Muscle layer of duodenum (tissue), 2 donors: ENCODE data around the gene PDCD10.

Experiments used
- H3K27ac ChIP-seq: one replicate; pipeline ENCODE4 v1.7.0; 2013; ENCODE audit warnings: mild to moderate bottlenecking, low read length
- H3K27me3 ChIP-seq: one replicate; pipeline ENCODE4 v1.7.0; 2013; ENCODE audit warnings: low read depth, mild to moderate bottlenecking, control low read depth, low read length
- H3K36me3 ChIP-seq, 2 donors: one replicate each; pipeline ENCODE4 v1.7.0; 2013; ENCODE audit warnings: low read length in 2 of 2, control low read depth in 1 of 2, mild to moderate bottlenecking in 1 of 2; ENCODE audit not compliant: insufficient read depth in 2 of 2, control insufficient read depth in 1 of 2
- H3K4me1 ChIP-seq, 2 donors: one replicate each; pipeline ENCODE4 v1.7.0; 2013; ENCODE audit warnings: low read length in 2 of 2, mild to moderate bottlenecking in 2 of 2, control low read depth in 1 of 2, moderate library complexity in 1 of 2; ENCODE audit not compliant: insufficient read depth in 2 of 2, control insufficient read depth in 1 of 2
- H3K4me3 ChIP-seq, 2 donors: one replicate each; pipeline ENCODE4 v1.7.0; 2013; ENCODE audit warnings: low read length in 2 of 2, low read depth in 1 of 2, mild to moderate bottlenecking in 1 of 2
- H3K9me3 ChIP-seq, 2 donors: one replicate each; pipeline ENCODE4 v1.7.0; 2013; ENCODE audit warnings: low read length in 2 of 2, control low read depth in 1 of 2, mild to moderate bottlenecking in 1 of 2; ENCODE audit not compliant: control insufficient read depth in 1 of 2
- donor health status: healthy.

The PDCD10 gene

GRCh38 chr3:167671878-167672427 lies 62.7 kb downstream of the PDCD10 start:
- Histone ChIP-seq H3K4me1 (no peaks in the 10 kb centered on the region), H3K4me3 (no peak overlapping the region), H3K9me3 (peaks cover 12 to 13% of the 10 kb centered on the region in 2 donors), H3K36me3 (peaks cover 9 to 39% of the 10 kb centered on the region in 2 donors), H3K27ac (no peak overlapping the region), H3K27me3 (no peaks in the 10 kb centered on the region)

- peaks cover 0 to 16% of the 10 kb centered on the region in 2 donors for H3K36me3 ChIP-seq
- no peaks in the 10 kb centered on the region for H3K9me3 ChIP-seq
- H3K4me3 ChIP-seq: no peak overlapping the region
- no peaks in the 10 kb centered on the region for H3K27me3 ChIP-seq
- no peaks in the 10 kb centered on the region for H3K4me1 ChIP-seq
- H3K27ac ChIP-seq: no peak overlapping the region
Measured at GRCh38 chr3:167669699-167670098, 65.0 kb downstream of the PDCD10 start.

DNA sequence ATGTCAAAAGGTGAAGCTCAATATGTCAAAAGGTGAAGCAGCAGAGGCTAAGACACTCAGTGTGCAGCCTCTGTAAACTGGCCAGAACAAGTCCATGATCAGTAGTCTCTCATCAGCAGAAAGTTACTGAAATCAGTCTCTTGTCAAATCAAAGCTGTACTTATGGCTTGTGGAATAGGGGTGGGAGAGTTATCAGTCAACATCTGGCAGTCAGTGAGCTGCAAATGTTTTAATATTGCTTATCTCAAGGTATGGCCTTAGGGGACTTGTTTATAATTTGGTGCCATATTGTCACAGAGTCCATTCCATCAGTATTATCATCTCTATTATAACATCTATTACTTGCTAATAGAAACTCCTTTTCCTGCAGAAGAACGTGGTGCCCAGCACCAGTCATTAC lies 66.0 kb downstream of the PDCD10 start:
- Histone ChIP-seq H3K27me3 (no peaks in the 10 kb centered on the region), H3K4me1 (no peaks in the 10 kb centered on the region), H3K4me3 (no peak overlapping the region), H3K36me3 (peaks cover 0 to 8% of the 10 kb centered on the region in 2 donors), H3K9me3 (no peaks in the 10 kb centered on the region), H3K27ac (no peak overlapping the region)

DNA sequence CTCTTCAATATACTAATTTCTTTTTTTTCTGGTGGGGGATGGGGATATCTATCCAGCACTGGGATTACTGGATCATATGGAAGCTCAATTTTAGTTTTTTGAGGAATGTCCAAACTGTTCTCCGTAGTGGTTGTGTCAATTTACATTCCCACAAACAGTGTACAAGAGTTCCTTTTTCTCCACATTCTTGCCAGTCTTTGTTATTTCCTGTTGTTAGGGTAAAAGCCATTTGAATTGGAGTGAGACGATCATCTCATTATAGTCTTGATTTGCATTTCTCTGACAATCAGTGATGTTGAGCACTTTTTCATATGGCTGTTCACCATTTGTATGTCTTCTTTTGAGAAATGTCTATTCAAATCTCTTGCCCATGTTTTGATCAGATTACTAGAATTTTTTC lies 68.1 kb downstream of the PDCD10 start:
- H3K4me3 ChIP-seq: no peak overlapping the region
- no peaks in the 10 kb centered on the region for H3K27me3 ChIP-seq
- no peaks in the 10 kb centered on the region for H3K9me3 ChIP-seq
- no peak overlapping the region for H3K27ac ChIP-seq
- H3K4me1 ChIP-seq: no peaks in the 10 kb centered on the region
- H3K36me3 ChIP-seq: no peaks in the 10 kb centered on the region

DNA sequence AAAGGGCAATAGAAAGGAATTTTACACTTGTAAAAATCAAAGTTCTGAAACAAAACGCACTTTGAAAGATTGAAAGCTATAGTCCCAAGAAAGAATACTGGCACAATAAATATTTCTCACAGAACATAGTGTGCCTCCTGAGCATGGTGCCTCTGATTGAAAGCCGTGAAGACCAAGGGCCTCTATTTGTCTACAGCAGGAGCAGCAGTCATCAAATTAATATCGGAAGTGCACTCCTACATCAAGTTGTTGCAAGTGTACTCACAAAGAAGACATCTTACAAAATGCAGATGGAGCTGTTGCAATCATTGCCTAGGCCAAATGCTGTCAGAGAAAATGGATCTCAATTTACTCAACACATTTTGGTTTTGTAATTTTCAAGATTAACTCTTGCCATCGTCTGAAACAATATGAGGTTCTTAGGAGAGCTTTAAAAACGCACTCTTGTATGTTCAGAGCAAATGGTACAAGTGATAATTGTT lies 71.7 kb downstream of the PDCD10 start:
- no peak overlapping the region for H3K27ac ChIP-seq
- no peaks in the 10 kb centered on the region for H3K4me1 ChIP-seq
- H3K36me3 ChIP-seq: no peaks in the 10 kb centered on the region
- H3K4me3 ChIP-seq: no peak overlapping the region
- no peaks in the 10 kb centered on the region for H3K9me3 ChIP-seq
- H3K27me3 ChIP-seq: no peaks in the 10 kb centered on the region

- H3K9me3 ChIP-seq: peaks cover 0 to 2% of the 10 kb centered on the region in 2 donors
- H3K27ac ChIP-seq: no peak overlapping the region
- H3K27me3 ChIP-seq: no peaks in the 10 kb centered on the region
- no peaks in the 10 kb centered on the region for H3K36me3 ChIP-seq
- H3K4me3 ChIP-seq: no peak overlapping the region
- peaks cover 0 to under 1% of the 10 kb centered on the region in 2 donors for H3K4me1 ChIP-seq
Measured at GRCh38 chr3:167657684-167658225, 76.9 kb downstream of the PDCD10 start.

GRCh38 chr3:167656821-167657220 lies 77.9 kb downstream of the PDCD10 start:
- Histone ChIP-seq H3K9me3 (peaks cover 0 to 2% of the 10 kb centered on the region in 2 donors), H3K27me3 (no peaks in the 10 kb centered on the region), H3K36me3 (no peaks in the 10 kb centered on the region), H3K4me3 (no peak overlapping the region), H3K27ac (no peak overlapping the region), H3K4me1 (peaks cover 0 to 5% of the 10 kb centered on the region in 2 donors)

DNA sequence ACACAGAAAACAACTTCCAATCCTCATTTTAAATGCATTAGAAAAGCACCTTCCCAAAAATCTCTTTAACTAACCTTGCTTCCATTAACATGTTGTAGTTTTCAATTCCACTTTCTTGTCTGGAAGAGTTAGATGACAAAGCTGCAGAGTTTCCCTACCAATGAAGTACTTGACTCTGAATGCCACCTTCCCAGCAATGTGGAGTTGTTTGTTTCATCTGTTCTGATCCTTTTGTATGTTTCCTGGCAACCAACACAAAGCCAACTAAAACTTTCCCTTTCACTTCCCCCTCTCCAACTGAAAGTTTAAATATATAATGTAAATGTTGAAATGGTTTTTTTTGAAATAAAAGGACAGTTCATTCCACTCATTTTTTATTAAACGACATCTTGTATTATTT lies 80.9 kb downstream of the PDCD10 start, which contains the start of gene WDR49:
TSS of gene WDR49 (minus strand) at position 183 of the 400 bp plus-strand sequence. CDS start 517 bp downstream, outside the sequence.
- peak within 1 kb of the TSS; percentile 23 to 40 for H3K4me3 ChIP-seq
- peak within 1 kb of the TSS; percentile 49 for H3K27ac ChIP-seq
- H3K36me3 ChIP-seq: no peaks in the 10 kb centered on the region
- H3K27me3 ChIP-seq: no peaks in the 10 kb centered on the region
- H3K4me1 ChIP-seq: peaks cover 0 to 5% of the 10 kb centered on the region in 2 donors
- H3K9me3 ChIP-seq: peaks cover 0 to 2% of the 10 kb centered on the region in 2 donors

GRCh38 chr3:167653155-167653554 lies 81.5 kb downstream of the PDCD10 start:
- H3K4me3 ChIP-seq: peak overlapping the region; percentile 23 to 40

GRCh38 chr3:167651826-167652225 lies 82.9 kb downstream of the PDCD10 start:
- no peak overlapping the region for H3K4me3 ChIP-seq
- peaks cover 0 to 2% of the 10 kb centered on the region in 2 donors for H3K9me3 ChIP-seq
- H3K27me3 ChIP-seq: no peaks in the 10 kb centered on the region
- H3K36me3 ChIP-seq: no peaks in the 10 kb centered on the region
- peaks cover 0 to 5% of the 10 kb centered on the region in 2 donors for H3K4me1 ChIP-seq
- H3K27ac ChIP-seq: no peak overlapping the region

More at GRCh38 chr3:167653155-167653554, 81.5 kb downstream of the PDCD10 start:
- Histone ChIP-seq H3K9me3 (peaks cover 0 to 2% of the 10 kb centered on the region in 2 donors), H3K27ac (peak overlapping the region; percentile 49), H3K4me1 (peaks cover 0 to 5% of the 10 kb centered on the region in 2 donors), H3K27me3 (no peaks in the 10 kb centered on the region), H3K36me3 (no peaks in the 10 kb centered on the region)

- Histone ChIP-seq H3K27me3 (no peaks in the 10 kb centered on the region), H3K36me3 (no peaks in the 10 kb centered on the region), H3K27ac (no peak overlapping the region), H3K4me1 (peaks cover 0 to 5% of the 10 kb centered on the region in 2 donors), H3K4me3 (no peak overlapping the region), H3K9me3 (peaks cover 0 to 2% of the 10 kb centered on the region in 2 donors)
Measured at GRCh38 chr3:167650459-167650858, 84.2 kb downstream of the PDCD10 start.
